ENCODE data around the gene DCLRE1C. TPM values are rescaled to one million over a fixed set of nuclear protein-coding genes. Genes with fewer than 3 reads are reported as not detected.
"Not testable (repeated sequence)": the region's sequence is repeated elsewhere in the genome, so short reads cannot be mapped to it uniquely, and the experiment has no call there.

DCLRE1C gene
- total and polyA plus RNA-seq, 12 donors, result 1.8 to 13.4 (median 8.3) TPM

DNA sequence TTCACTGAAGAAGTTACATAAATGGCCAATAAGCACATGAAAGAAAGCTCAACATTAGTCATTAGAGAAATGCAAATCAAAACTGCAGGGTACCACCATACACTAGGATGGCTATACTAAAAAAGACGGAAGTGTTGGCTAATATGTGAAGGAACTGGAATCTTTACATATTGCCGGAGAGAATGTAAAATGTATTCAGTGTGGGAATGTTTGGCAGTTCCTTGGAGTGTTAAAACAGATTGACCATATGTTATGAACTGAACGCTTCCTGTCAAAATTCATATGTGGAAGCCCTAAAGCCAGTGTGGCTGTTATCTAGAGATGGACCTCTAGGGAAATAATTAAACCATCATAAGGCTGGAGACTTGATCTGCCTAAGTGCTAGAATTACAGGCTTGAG, 42.1 kb downstream of the DCLRE1C start:
- WGBS, 4 donors, result 83 to 98% (median 97%) methylated on average over 3 of the region's 3 CpGs
- intact Hi-C loops (cut with DNase I), result no loop called here
- Histone ChIP-seq H3K36me3 (replicated peaks in 1 of 2) (peaks cover 0 to 15% of the 10 kb centered on the region in 2 donors), H3K9me3 (replicated peaks in 1 of 3) (peaks cover 0 to 3% (median 0%) of the 10 kb centered on the region in 3 donors), H3K4me1 (replicated peaks in 1 of 2) (peaks cover 6% of the 10 kb centered on the region in 2 donors), H3K27me3 (no peaks in the 10 kb centered on the region), H3K4me3 (no peak overlapping the region), H3K27ac (no peak overlapping the region)
- no peak for TF ChIP-seq CTCF (IDR thresholded peaks at IDR 0.05)
- TF ChIP-seq POLR2A (IDR thresholded peaks at IDR 0.05), result no peak
- DNase-seq, result no peak

DNA sequence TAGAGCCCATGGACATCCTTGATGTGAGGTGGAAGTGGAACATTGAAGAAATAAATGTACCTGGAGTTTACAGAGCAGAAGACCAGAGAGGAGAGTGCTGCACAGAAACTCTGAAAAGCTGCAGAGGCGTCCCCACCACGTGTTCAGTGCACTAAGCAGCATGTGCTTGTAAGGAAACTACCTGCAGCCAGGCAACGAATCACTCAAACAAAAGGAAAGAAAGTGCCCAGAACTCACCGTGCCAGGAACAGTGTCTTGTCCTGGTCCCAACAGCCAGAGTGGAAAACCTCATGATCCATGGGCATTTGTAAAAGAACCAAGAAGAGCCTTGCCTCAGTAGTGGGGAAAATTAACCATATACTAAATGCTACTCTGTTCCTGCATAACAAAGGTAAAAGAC, 42.9 kb downstream of the DCLRE1C start:
- Histone ChIP-seq H3K27me3 (no peaks in the 10 kb centered on the region), H3K27ac (no peak overlapping the region), H3K4me3 (no peak overlapping the region), H3K36me3 (replicated peaks in 1 of 2) (peaks cover 0 to 15% of the 10 kb centered on the region in 2 donors), H3K4me1 (replicated peaks in 1 of 2) (peaks cover 6% of the 10 kb centered on the region in 2 donors), H3K9me3 (replicated peaks in 1 of 3) (no peaks in the 10 kb centered on the region)
- intact Hi-C loops (cut with DNase I), result no loop called here
- DNase-seq, result no peak
- WGBS, 4 donors, result 92 to 97% (median 93%) methylated on average over 4 of the region's 4 CpGs
- no peak for TF ChIP-seq CTCF (IDR thresholded peaks at IDR 0.05)
- TF ChIP-seq POLR2A (IDR thresholded peaks at IDR 0.05), result no peak

DNA sequence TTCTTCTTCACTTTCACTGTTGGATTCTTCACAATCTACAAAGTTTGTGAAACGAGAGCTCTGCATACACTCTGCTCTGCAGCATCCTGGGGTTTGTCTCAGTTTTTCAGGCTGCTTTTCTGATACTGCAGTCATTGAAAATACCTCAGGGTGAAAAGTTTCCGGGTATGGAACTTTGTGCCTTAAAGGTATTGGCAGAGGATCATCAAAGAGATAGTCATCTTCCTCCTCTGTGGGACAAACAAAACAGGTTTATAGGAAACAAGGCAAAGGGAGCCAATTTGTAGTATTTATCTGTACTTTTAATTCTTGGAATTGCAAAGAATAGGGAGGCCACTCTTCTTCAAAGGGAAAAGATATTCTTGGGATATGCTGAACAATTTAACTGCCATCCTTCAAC, 44.8 kb downstream of the DCLRE1C start:
- no peak overlapping the region for H3K27ac ChIP-seq
- no peak overlapping the region for H3K4me3 ChIP-seq
- TF ChIP-seq POLR2A (IDR thresholded peaks at IDR 0.05) (no peak), CTCF (IDR thresholded peaks at IDR 0.05) (no peak)
- intact Hi-C loops (cut with DNase I), result no loop called here
- no peak for DNase-seq
- no peaks in the 10 kb centered on the region for H3K4me1 ChIP-seq (replicated peaks in 1 of 2)
- peaks cover 0 to 15% of the 10 kb centered on the region in 2 donors for H3K36me3 ChIP-seq (replicated peaks in 1 of 2)
- no peaks in the 10 kb centered on the region for H3K9me3 ChIP-seq (replicated peaks in 1 of 3)
- no peaks in the 10 kb centered on the region for H3K27me3 ChIP-seq
- WGBS, 4 donors, result 92 to 100% (median 94%) methylated on average over 2 of the region's 2 CpGs

DNA sequence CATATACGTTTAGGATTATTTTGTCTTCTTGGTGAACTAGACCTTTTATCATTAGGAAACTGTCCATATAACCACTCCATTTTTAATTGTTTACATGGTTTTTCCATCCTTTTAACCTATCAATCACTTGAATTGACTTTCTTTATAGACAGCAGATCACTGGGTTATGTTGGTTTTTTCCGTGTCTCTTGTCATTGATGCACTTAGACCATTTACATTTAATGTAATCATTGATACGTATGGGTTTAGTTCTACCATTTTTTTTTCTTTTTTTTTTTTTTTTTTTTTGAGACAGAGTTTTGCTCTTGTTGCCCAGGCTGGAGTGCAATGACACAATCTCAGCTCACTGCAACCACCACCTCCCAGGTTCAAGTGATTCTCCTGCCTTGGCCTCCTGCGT, 46.3 kb downstream of the DCLRE1C start:
- peaks cover 0 to 15% of the 10 kb centered on the region in 2 donors for H3K36me3 ChIP-seq (replicated peaks in 1 of 2)
- H3K9me3 ChIP-seq (replicated peaks in 1 of 3); H3K4me1 ChIP-seq (replicated peaks in 1 of 2); DNase-seq; intact Hi-C loops (cut with DNase I); H3K27ac ChIP-seq; H3K27me3 ChIP-seq; H3K4me3 ChIP-seq: not testable (repeated sequence)
- 97 to 99% (median 98%) methylated on average over 4 of the region's 4 CpGs for WGBS, 4 donors

DNA sequence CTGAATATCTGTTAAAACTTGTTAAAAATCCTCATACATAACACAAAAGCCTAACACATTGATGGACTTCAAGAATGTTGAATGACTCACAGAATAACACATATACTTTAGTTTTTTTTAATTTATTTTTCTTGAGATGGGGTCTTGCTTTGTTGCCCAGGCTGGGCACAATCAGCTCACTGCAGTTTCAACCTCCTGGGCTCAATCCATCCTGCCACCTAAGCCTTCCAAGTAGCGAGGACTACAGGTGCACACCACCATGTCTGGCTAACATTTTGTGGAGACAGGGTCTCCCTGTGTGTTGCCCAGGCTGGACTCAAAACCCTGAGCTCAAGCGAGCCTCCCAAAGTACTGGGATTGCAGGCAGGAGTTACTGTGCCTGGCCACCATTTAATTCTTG, 47.1 kb downstream of the DCLRE1C start:
- no peaks in the 10 kb centered on the region for H3K9me3 ChIP-seq (replicated peaks in 1 of 3)
- H3K4me1 ChIP-seq (replicated peaks in 1 of 2), result no peaks in the 10 kb centered on the region
- H3K36me3 ChIP-seq (replicated peaks in 1 of 2), result peaks cover 0 to 15% of the 10 kb centered on the region in 2 donors
- no peak overlapping the region for H3K4me3 ChIP-seq
- intact Hi-C loops (cut with DNase I), result no loop called here
- no peak overlapping the region for H3K27ac ChIP-seq
- 87 to 98% (median 96%) methylated on average over 2 of the region's 2 CpGs for WGBS, 4 donors
- TF ChIP-seq CTCF (IDR thresholded peaks at IDR 0.05) (no peak), POLR2A (IDR thresholded peaks at IDR 0.05) (no peak)
- no peaks in the 10 kb centered on the region for H3K27me3 ChIP-seq
- no peak for DNase-seq

Measured in adrenal gland (tissue), 12 donors.